HT1080 (cell line): ENCODE results near the gene AHNAK. TPM values are rescaled to one million over a fixed set of nuclear protein-coding genes. Genes with fewer than 3 reads are reported as not detected.

ENCODE experiments used
- DNase-seq: peaks from one replicate; pipeline ENCODE4 v3.0.0-alpha.2; 2015; ENCODE audit warnings: low read depth
- total RNA-seq: library from RNA; depleted of rRNA; stranded (reverse); fragments of >200 nt; shearing (Covaris generic); gene quantifications from 2 replicates; pipeline ENCODE4 v1.2.3, GENCODE V29; 2014

AHNAK gene
- total RNA-seq, 1 experiment from 2014 or later: 193 TPM

- DNase-seq: no peak
Measured at GRCh38 chr11:62499944-62500649, 46.5 kb downstream of the AHNAK start.

- DNase-seq: peak; percentile 81
Measured at GRCh38 chr11:62499311-62499943, 47.2 kb downstream of the AHNAK start.

GRCh38 chr11:62498492-62499286 is 47.9 kb downstream of the AHNAK start:
- DNase-seq: no peak

- DNase-seq: no peak
Measured at GRCh38 chr11:62498031-62498430, 48.6 kb downstream of the AHNAK start.

- DNase-seq: peak; percentile 87
Measured at GRCh38 chr11:62497132-62497801, 49.3 kb downstream of the AHNAK start.

GRCh38 chr11:62496676-62497075 is 49.9 kb downstream of the AHNAK start:
- DNase-seq: no peak

- DNase-seq: no peak
Measured at GRCh38 chr11:62494246-62494645, 52.4 kb downstream of the AHNAK start.

- no peak for DNase-seq
Measured at GRCh38 chr11:62493801-62494200, 52.8 kb downstream of the AHNAK start.

GRCh38 chr11:62492586-62492985 is 54.0 kb downstream of the AHNAK start:
- DNase-seq: no peak

- DNase-seq: no peak
Measured at GRCh38 chr11:62491571-62492329, 54.9 kb downstream of the AHNAK start.

- no peak for DNase-seq
Measured at GRCh38 chr11:62489204-62489603, 57.4 kb downstream of the AHNAK start.

- no peak for DNase-seq
Measured at GRCh38 chr11:62487738-62488551, 58.7 kb downstream of the AHNAK start.

- DNase-seq: no peak
Measured at GRCh38 chr11:62487136-62487535, 59.5 kb downstream of the AHNAK start.

- DNase-seq: no peak
Measured at GRCh38 chr11:62484352-62484751, 62.3 kb downstream of the AHNAK start.

- DNase-seq: no peak
Measured at GRCh38 chr11:62482753-62483152, 63.9 kb downstream of the AHNAK start.

GRCh38 chr11:62479631-62480201 is 66.9 kb downstream of the AHNAK start:
- no peak for DNase-seq

GRCh38 chr11:62477927-62478326 is 68.7 kb downstream of the AHNAK start:
- DNase-seq: no peak

GRCh38 chr11:62472063-62472884 is 74.3 kb downstream of the AHNAK start:
- DNase-seq: peak; percentile 75

GRCh38 chr11:62471603-62472002 is 75.0 kb downstream of the AHNAK start:
- DNase-seq: no peak
